ENCODE data around the gene MYO5A.

The MYO5A gene

GRCh38 chr15:52509500-52510245 lies 19.0 kb downstream of the MYO5A start:
- peaks cover 0 to 5% (median 0%) of the 10 kb centered on the region in 4 experiments for H3K4me1 ChIP-seq (ENCODE audit: control extremely low read depth in 1 of 4, control insufficient read depth in 4 of 4, insufficient read depth in 4 of 4, low read length in 3 of 4)
- no peak overlapping the region for H3K4me3 ChIP-seq (ENCODE audit: control insufficient read depth in 1 of 7, extremely low read depth in 1 of 7, insufficient read depth in 4 of 7, low read depth in 2 of 7, low read length in 6 of 7)
- H3K36me3 ChIP-seq (ENCODE audit: control insufficient read depth in 4 of 4, insufficient read depth in 4 of 4, low read length in 3 of 4) = no peaks in the 10 kb centered on the region
- no peaks in the 10 kb centered on the region for H3K27me3 ChIP-seq (replicated peaks in 2 of 5; ENCODE audit: control insufficient read depth in 4 of 5, insufficient read depth in 5 of 5, low read length in 4 of 5)
- ChIA-PET CTCF (interaction anchor here (1.2 to 1.5 kb wide), 3 partner anchors 11 to 14 kb away, joined by 3 to 5 read pairs (median 4); no protein-coding TSS in a partner anchor), POLR2A (no interaction called here)
- H3K9me3 ChIP-seq (ENCODE audit: control extremely low read depth in 1 of 5, control insufficient read depth in 4 of 5, insufficient read depth in 2 of 5, low read depth in 1 of 5, low read length in 4 of 5) = no peaks in the 10 kb centered on the region
- 81% methylated on average over 3 of the region's 3 CpGs for WGBS (ENCODE audit: insufficient coverage)
- no peak for DNase-seq
- H3K27ac ChIP-seq (ENCODE audit: insufficient read depth in 1 of 2, low read depth in 1 of 2, low read length in 2 of 2, poor library complexity in 1 of 2, severe bottlenecking in 2 of 2) = no peak overlapping the region

DNA sequence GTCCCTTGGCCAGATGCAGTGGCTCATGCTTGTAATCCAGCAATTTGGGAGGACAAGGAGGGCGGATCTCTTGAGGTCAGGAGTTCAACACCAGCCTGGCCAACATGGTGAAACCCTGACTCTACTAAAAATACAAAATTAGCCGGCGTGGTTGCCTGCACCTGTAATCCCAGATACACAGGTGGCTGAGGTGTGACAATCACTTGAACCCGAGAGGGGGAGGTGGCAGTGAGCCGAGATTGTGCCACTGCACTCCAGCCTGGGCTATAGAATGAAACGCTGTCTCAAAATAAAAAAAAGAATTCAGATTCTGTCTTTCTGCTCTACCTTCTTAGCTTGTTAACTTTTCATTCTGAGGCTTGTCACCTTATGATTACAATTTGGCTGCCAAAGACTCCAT lies 22.1 kb downstream of the MYO5A start:
- no peaks in the 10 kb centered on the region for H3K27me3 ChIP-seq (replicated peaks in 2 of 5; ENCODE audit: control insufficient read depth in 4 of 5, insufficient read depth in 5 of 5, low read length in 4 of 5)
- no peaks in the 10 kb centered on the region for H3K9me3 ChIP-seq (ENCODE audit: control extremely low read depth in 1 of 5, control insufficient read depth in 4 of 5, insufficient read depth in 2 of 5, low read depth in 1 of 5, low read length in 4 of 5)
- no peak for DNase-seq
- ChIA-PET POLR2A (no interaction called here), CTCF (no interaction called here)
- WGBS (ENCODE audit: insufficient coverage) = 91% methylated on average over 6 of the region's 6 CpGs
- H3K4me1 ChIP-seq (ENCODE audit: control extremely low read depth in 1 of 4, control insufficient read depth in 4 of 4, insufficient read depth in 4 of 4, low read length in 3 of 4) = peaks cover 0 to 5% (median 0%) of the 10 kb centered on the region in 4 experiments
- no peak overlapping the region for H3K27ac ChIP-seq (ENCODE audit: insufficient read depth in 1 of 2, low read depth in 1 of 2, low read length in 2 of 2, poor library complexity in 1 of 2, severe bottlenecking in 2 of 2)
- no peaks in the 10 kb centered on the region for H3K36me3 ChIP-seq (ENCODE audit: control insufficient read depth in 4 of 4, insufficient read depth in 4 of 4, low read length in 3 of 4)
- H3K4me3 ChIP-seq (ENCODE audit: control insufficient read depth in 1 of 7, extremely low read depth in 1 of 7, insufficient read depth in 4 of 7, low read depth in 2 of 7, low read length in 6 of 7) = no peak overlapping the region

DNA sequence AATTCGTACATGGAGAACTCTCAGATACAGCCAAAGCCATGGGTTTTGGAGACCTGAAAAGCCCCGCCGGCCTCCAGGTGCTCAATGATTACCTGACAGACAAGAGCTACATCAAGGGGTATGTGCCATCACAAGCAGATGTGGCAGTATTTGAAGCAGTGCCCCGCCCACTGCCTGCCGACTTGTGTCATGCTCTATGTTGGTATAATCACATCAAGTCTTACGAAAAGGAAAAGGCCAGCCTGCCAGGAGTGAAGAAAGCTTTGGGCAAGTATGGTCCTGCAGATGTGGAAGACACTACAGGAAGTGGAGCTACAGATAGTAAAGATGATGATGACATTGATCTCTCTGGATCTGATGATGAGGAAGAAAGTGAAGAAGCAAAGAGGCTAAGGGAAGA lies 23.5 kb downstream of the MYO5A start:
- Histone ChIP-seq H3K4me1 (ENCODE audit: control extremely low read depth in 1 of 4, control insufficient read depth in 4 of 4, insufficient read depth in 4 of 4, low read length in 3 of 4) (peaks cover 0 to 5% (median 0%) of the 10 kb centered on the region in 4 experiments), H3K27ac (ENCODE audit: insufficient read depth in 1 of 2, low read depth in 1 of 2, low read length in 2 of 2, poor library complexity in 1 of 2, severe bottlenecking in 2 of 2) (no peak overlapping the region), H3K36me3 (ENCODE audit: control insufficient read depth in 4 of 4, insufficient read depth in 4 of 4, low read length in 3 of 4) (no peaks in the 10 kb centered on the region), H3K9me3 (ENCODE audit: control extremely low read depth in 1 of 5, control insufficient read depth in 4 of 5, insufficient read depth in 2 of 5, low read depth in 1 of 5, low read length in 4 of 5) (no peaks in the 10 kb centered on the region), H3K4me3 (ENCODE audit: control insufficient read depth in 1 of 7, extremely low read depth in 1 of 7, insufficient read depth in 4 of 7, low read depth in 2 of 7, low read length in 6 of 7) (no peak overlapping the region), H3K27me3 (replicated peaks in 2 of 5; ENCODE audit: control insufficient read depth in 4 of 5, insufficient read depth in 5 of 5, low read length in 4 of 5) (no peaks in the 10 kb centered on the region)
- 96% methylated on average over 6 of the region's 6 CpGs for WGBS (ENCODE audit: insufficient coverage)
- DNase-seq = no peak
- CTCF ChIA-PET = no interaction called here
- POLR2A ChIA-PET = no interaction called here

DNA sequence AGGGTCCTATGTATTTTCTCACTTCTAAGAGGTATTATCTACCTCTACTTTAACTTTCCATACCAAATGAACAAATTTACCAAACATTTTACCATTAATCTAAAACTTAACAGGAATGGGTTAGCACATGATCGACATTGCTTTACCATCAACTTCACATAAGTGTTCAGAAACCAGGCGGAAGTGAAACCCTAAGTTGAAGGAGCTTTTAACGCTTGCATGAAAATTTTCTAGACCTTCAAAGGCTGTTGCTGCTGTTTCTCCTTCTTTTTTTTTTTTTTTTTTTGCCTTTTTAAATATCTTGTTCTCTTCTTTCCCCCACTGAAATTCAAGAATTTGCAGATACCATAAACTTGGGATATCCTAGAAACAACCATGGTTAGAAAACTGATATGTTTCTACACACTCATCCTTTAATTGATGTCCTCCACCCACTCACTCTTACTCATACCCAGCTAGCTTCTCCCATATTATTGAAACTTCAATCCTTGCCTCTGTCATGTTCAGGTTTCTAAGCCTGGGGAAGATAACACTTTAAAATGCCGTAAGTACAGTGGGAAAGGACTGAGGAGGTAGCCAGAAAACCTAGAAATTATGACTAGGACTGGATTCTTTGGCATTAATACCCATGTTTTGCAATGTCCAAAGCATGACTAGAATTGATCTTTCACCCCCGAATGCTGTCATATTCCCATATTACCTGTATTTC lies 24.7 kb downstream of the MYO5A start:
- Histone ChIP-seq H3K4me3 (ENCODE audit: control insufficient read depth in 1 of 7, extremely low read depth in 1 of 7, insufficient read depth in 4 of 7, low read depth in 2 of 7, low read length in 6 of 7) (no peak overlapping the region), H3K27me3 (replicated peaks in 2 of 5; ENCODE audit: control insufficient read depth in 4 of 5, insufficient read depth in 5 of 5, low read length in 4 of 5) (no peaks in the 10 kb centered on the region), H3K9me3 (ENCODE audit: control extremely low read depth in 1 of 5, control insufficient read depth in 4 of 5, insufficient read depth in 2 of 5, low read depth in 1 of 5, low read length in 4 of 5) (no peaks in the 10 kb centered on the region), H3K4me1 (ENCODE audit: control extremely low read depth in 1 of 4, control insufficient read depth in 4 of 4, insufficient read depth in 4 of 4, low read length in 3 of 4) (no peaks in the 10 kb centered on the region), H3K36me3 (ENCODE audit: control insufficient read depth in 4 of 4, insufficient read depth in 4 of 4, low read length in 3 of 4) (no peaks in the 10 kb centered on the region), H3K27ac (ENCODE audit: insufficient read depth in 1 of 2, low read depth in 1 of 2, low read length in 2 of 2, poor library complexity in 1 of 2, severe bottlenecking in 2 of 2) (no peak overlapping the region)
- WGBS (ENCODE audit: insufficient coverage) = 83% methylated on average over 5 of the region's 5 CpGs
- ChIA-PET POLR2A (no interaction called here), CTCF (interaction anchor here (0.6 kb wide), 1 partner anchor 263 kb away, joined by 3 read pairs; no protein-coding TSS in a partner anchor)
- no peak for DNase-seq

DNA sequence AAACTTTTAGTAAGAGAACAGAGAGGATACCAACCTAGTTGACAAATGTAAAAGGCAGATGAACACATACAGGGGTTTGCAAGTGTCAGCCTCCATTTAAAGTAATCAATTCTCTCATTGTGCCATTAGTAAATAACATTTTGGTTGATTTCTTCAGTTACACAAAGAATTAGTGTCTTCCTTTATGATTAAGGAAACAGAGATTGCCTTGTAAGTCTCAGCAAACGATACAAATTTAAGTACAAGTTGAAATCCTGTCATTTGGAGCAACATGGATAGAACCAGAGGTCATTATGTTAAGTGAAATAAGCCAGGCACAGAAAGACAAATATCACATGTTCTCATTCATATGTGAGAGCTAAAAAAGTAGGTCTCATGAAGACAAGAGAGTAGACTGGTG lies 26.1 kb downstream of the MYO5A start:
- no peaks in the 10 kb centered on the region for H3K36me3 ChIP-seq (ENCODE audit: control insufficient read depth in 4 of 4, insufficient read depth in 4 of 4, low read length in 3 of 4)
- DNase-seq = no peak
- H3K4me3 ChIP-seq (ENCODE audit: control insufficient read depth in 1 of 7, extremely low read depth in 1 of 7, insufficient read depth in 4 of 7, low read depth in 2 of 7, low read length in 6 of 7) = no peak overlapping the region
- H3K9me3 ChIP-seq (ENCODE audit: control extremely low read depth in 1 of 5, control insufficient read depth in 4 of 5, insufficient read depth in 2 of 5, low read depth in 1 of 5, low read length in 4 of 5) = no peaks in the 10 kb centered on the region
- ChIA-PET POLR2A (no interaction called here), CTCF (no interaction called here)
- H3K4me1 ChIP-seq (ENCODE audit: control extremely low read depth in 1 of 4, control insufficient read depth in 4 of 4, insufficient read depth in 4 of 4, low read length in 3 of 4) = no peaks in the 10 kb centered on the region
- 100% methylated on average over 1 of the region's 1 CpG for WGBS (ENCODE audit: insufficient coverage)
- no peak overlapping the region for H3K27ac ChIP-seq (ENCODE audit: insufficient read depth in 1 of 2, low read depth in 1 of 2, low read length in 2 of 2, poor library complexity in 1 of 2, severe bottlenecking in 2 of 2)
- H3K27me3 ChIP-seq (replicated peaks in 2 of 5; ENCODE audit: control insufficient read depth in 4 of 5, insufficient read depth in 5 of 5, low read length in 4 of 5) = no peaks in the 10 kb centered on the region

DNA sequence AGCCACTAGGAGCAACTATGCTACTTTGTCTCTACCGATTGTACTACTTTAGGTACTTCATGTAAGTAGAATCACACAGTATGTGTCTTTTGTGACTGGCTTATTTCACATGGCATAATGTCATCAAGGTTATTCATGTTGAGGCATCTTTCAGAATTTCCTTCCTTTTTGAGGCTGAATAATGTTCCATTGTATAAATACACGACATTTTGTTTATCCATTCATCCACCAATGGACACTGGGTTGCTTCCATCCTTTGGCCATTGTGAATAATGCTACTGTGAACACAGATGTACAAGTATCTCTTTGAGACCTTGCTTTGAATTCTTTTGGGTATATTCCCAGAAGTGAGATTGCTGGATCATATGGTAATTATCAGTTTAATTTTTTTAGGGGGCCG lies 29.2 kb downstream of the MYO5A start:
- H3K27me3 ChIP-seq (replicated peaks in 2 of 5; ENCODE audit: control insufficient read depth in 4 of 5, insufficient read depth in 5 of 5, low read length in 4 of 5) = no peaks in the 10 kb centered on the region
- POLR2A ChIA-PET = interaction anchor here (0.5 kb wide), 1 partner anchor 28 kb away, joined by 4 read pairs; no protein-coding TSS in a partner anchor
- no peak overlapping the region for H3K27ac ChIP-seq (ENCODE audit: insufficient read depth in 1 of 2, low read depth in 1 of 2, low read length in 2 of 2, poor library complexity in 1 of 2, severe bottlenecking in 2 of 2)
- CTCF ChIA-PET = interaction anchor here (1.6 kb wide), 1 partner anchor 19 kb away, joined by 4 read pairs; no protein-coding TSS in a partner anchor
- no peak for DNase-seq
- H3K9me3 ChIP-seq (ENCODE audit: control extremely low read depth in 1 of 5, control insufficient read depth in 4 of 5, insufficient read depth in 2 of 5, low read depth in 1 of 5, low read length in 4 of 5) = no peaks in the 10 kb centered on the region
- H3K36me3 ChIP-seq (ENCODE audit: control insufficient read depth in 4 of 4, insufficient read depth in 4 of 4, low read length in 3 of 4) = no peaks in the 10 kb centered on the region
- no peak overlapping the region for H3K4me3 ChIP-seq (ENCODE audit: control insufficient read depth in 1 of 7, extremely low read depth in 1 of 7, insufficient read depth in 4 of 7, low read depth in 2 of 7, low read length in 6 of 7)
- H3K4me1 ChIP-seq (ENCODE audit: control extremely low read depth in 1 of 4, control insufficient read depth in 4 of 4, insufficient read depth in 4 of 4, low read length in 3 of 4) = peaks cover 0 to 6% (median 2%) of the 10 kb centered on the region in 4 experiments
- WGBS (ENCODE audit: insufficient coverage) = 100% methylated on average over 2 of the region's 3 CpGs

- Histone ChIP-seq H3K4me1 (ENCODE audit: control extremely low read depth in 1 of 4, control insufficient read depth in 4 of 4, insufficient read depth in 4 of 4, low read length in 3 of 4) (peaks cover 0 to 6% (median 2%) of the 10 kb centered on the region in 4 experiments), H3K9me3 (ENCODE audit: control extremely low read depth in 1 of 5, control insufficient read depth in 4 of 5, insufficient read depth in 2 of 5, low read depth in 1 of 5, low read length in 4 of 5) (no peaks in the 10 kb centered on the region), H3K4me3 (ENCODE audit: control insufficient read depth in 1 of 7, extremely low read depth in 1 of 7, insufficient read depth in 4 of 7, low read depth in 2 of 7, low read length in 6 of 7) (no peak overlapping the region), H3K36me3 (ENCODE audit: control insufficient read depth in 4 of 4, insufficient read depth in 4 of 4, low read length in 3 of 4) (no peaks in the 10 kb centered on the region), H3K27ac (ENCODE audit: insufficient read depth in 1 of 2, low read depth in 1 of 2, low read length in 2 of 2, poor library complexity in 1 of 2, severe bottlenecking in 2 of 2) (no peak overlapping the region), H3K27me3 (replicated peaks in 2 of 5; ENCODE audit: control insufficient read depth in 4 of 5, insufficient read depth in 5 of 5, low read length in 4 of 5) (no peaks in the 10 kb centered on the region)
- ChIA-PET CTCF (interaction anchor here (2.1 kb wide), 1 partner anchor 17 kb away, joined by 4 read pairs; no protein-coding TSS in a partner anchor), POLR2A (no interaction called here)
- DNase-seq = no peak
These were observed 30.0 kb downstream of the MYO5A start for GRCh38 chr15:52498706-52499105.
